Measurements from ENCODE around the gene LRIG3. TPM values are rescaled to one million over a fixed set of nuclear protein-coding genes. Genes with fewer than 3 reads are reported as not detected.

The LRIG3 gene
- total and polyA plus RNA-seq, 2 of the 4 experiments (the other 2 are of a cell fraction) = 26.4 to 71.2 TPM

- POLR2A ChIA-PET (ENCODE audit: unreplicated experiment) = no interaction called here
- H2BK20ac ChIP-seq (ENCODE audit: low read depth, low read length) = no peak overlapping the region
- in situ Hi-C loops (cut with MboI; ENCODE audit: low sequenced_read_pairs) (loop anchor here (10.0 kb wide), 1 partner anchor 170 kb away; no protein-coding TSS in a partner anchor), dilution Hi-C loops (cut with HindIII; ENCODE audit: low sequenced_read_pairs, unreplicated experiment) (no loop called here), intact Hi-C loops (cut with micrococcal nuclease) (no loop called here)
- no peak overlapping the region for H3K18ac ChIP-seq (ENCODE audit: low read depth, low read length)
- no peak overlapping the region for H2BK5ac ChIP-seq (ENCODE audit: low read depth, low read length, poor library complexity, severe bottlenecking)
- no peak overlapping the region for H3K9ac ChIP-seq (ENCODE audit: low read depth, low read length)
- H3K4me3 ChIP-seq (ENCODE audit: insufficient read depth, low read depth, low read length) = no peak overlapping the region
- H2BK15ac ChIP-seq (ENCODE audit: low read depth, low read length) = no peak overlapping the region
- H2BK120ac ChIP-seq (ENCODE audit: low read depth, low read length) = no peak overlapping the region
- H3K79me1 ChIP-seq (ENCODE audit: low read depth in 1 of 2, low read length in 2 of 2) = peaks cover 21 to 40% of the 10 kb centered on the region in 2 experiments
- H2AFZ ChIP-seq (replicated peaks; ENCODE audit: low read length, poor library complexity) = no peak overlapping the region
- H3K9me1 ChIP-seq (ENCODE audit: insufficient read depth, low read length) = peaks cover 2% of the 10 kb centered on the region; the same call in 1 of the 2 replicates
- H4K91ac ChIP-seq (ENCODE audit: insufficient read depth, low read depth, low read length) = no peak overlapping the region
- no peak for TF ChIP-seq SMC3 (IDR thresholded peaks at IDR 0.05; ENCODE audit: low read depth, low read length)
- no peak for TF ChIP-seq NFE2L2 (IDR thresholded peaks at IDR 0.05; ENCODE audit: low read depth, low read length)
- TF ChIP-seq MAFK (IDR thresholded peaks at IDR 0.05; ENCODE audit: low read depth, low read length) = no peak
- TF ChIP-seq RAD21 (IDR thresholded peaks at IDR 0.05; ENCODE audit: low read length) = no peak
- TF ChIP-seq POLR2A (IDR thresholded peaks at IDR 0.05; ENCODE audit: low read depth, low read length) = no peak
- TF ChIP-seq CEBPB (IDR thresholded peaks at IDR 0.05; ENCODE audit: low read depth, low read length) = no peak
- no peak for TF ChIP-seq USF2 (IDR thresholded peaks at IDR 0.05; ENCODE audit: low read depth, low read length)
- TF ChIP-seq ELK1 (IDR thresholded peaks at IDR 0.05; ENCODE audit: borderline replicate concordance, low read depth, low read length) = no peak
- no peak for TF ChIP-seq BHLHE40 (IDR thresholded peaks at IDR 0.05; ENCODE audit: low read depth, low read length)
- TF ChIP-seq RCOR1 (IDR thresholded peaks at IDR 0.05; ENCODE audit: insufficient replicate concordance, low read length) = no peak
- no peak for TF ChIP-seq MXI1 (IDR thresholded peaks at IDR 0.05; ENCODE audit: borderline replicate concordance, low read depth, low read length)
- TF ChIP-seq CTCF (conservative IDR thresholded peaks at IDR 0.05; ENCODE audit: low read depth, low read length) = no peak
- no peak for TF ChIP-seq CHD1 (IDR thresholded peaks at IDR 0.05; ENCODE audit: low read depth, low read length)
- peaks cover 18% of the 10 kb centered on the region for H3K36me3 ChIP-seq (ENCODE audit: control insufficient read depth, insufficient read depth, low read length)
- H3K14ac ChIP-seq (replicated peaks; ENCODE audit: low read depth, low read length) = no peak overlapping the region
- no peak overlapping the region for H2AK5ac ChIP-seq (ENCODE audit: low read depth, low read length)
- no peak overlapping the region for H3K56ac ChIP-seq (ENCODE audit: extremely low read depth, insufficient read depth, low read length)
- H4K5ac ChIP-seq (ENCODE audit: low read depth, low read length) = no peak overlapping the region
- H4K8ac ChIP-seq (ENCODE audit: low read depth in 2 of 2, low read length in 2 of 2) = no peak overlapping the region
- 0 out of 2 replicates have a peak overlapping the region, but pooled peaks have one; percentile 16 for H3K23ac ChIP-seq (ENCODE audit: low read depth, low read length)
- no peak overlapping the region for H3K4ac ChIP-seq (ENCODE audit: low read depth, low read length)
- H3K9me3 ChIP-seq (ENCODE audit: control insufficient read depth, insufficient read depth, low read length) = no peaks in the 10 kb centered on the region
- CTCF ChIA-PET = interaction anchor here (2.0 kb wide), 1 partner anchor 375 kb away, joined by 4 read pairs; no protein-coding TSS in a partner anchor
- no TSS peak for BruUV-seq (replicated peaks)
- no peak for ATAC-seq (ENCODE audit: low read depth)
- H4K20me1 ChIP-seq (ENCODE audit: insufficient read depth, low read length) = peaks cover 4% of the 10 kb centered on the region; the same call in 1 of the 2 replicates
- H3K27ac ChIP-seq (ENCODE audit: insufficient read depth, low read length) = no peak overlapping the region
- H3K27me3 ChIP-seq (ENCODE audit: control insufficient read depth, insufficient read depth, low read length) = no peaks in the 10 kb centered on the region
- no CpG with 5 or more reads among the region's 2 CpGs for WGBS, 2 experiments (ENCODE audit: extremely low coverage in 2 of 2, insufficient read length in 1 of 2)
- H3K4me2 ChIP-seq (ENCODE audit: low read depth, low read length) = no peak overlapping the region; the same call in 1 of the 2 replicates
- H2AK9ac ChIP-seq (replicated peaks; ENCODE audit: low read depth, low read length, poor library complexity) = no peak overlapping the region
- no peak for DNase-seq
- peaks cover 2% of the 10 kb centered on the region for H3K4me1 ChIP-seq (ENCODE audit: control insufficient read depth, insufficient read depth, low read length)
Measured at GRCh38 chr12:58914457-58914856, 5.8 kb downstream of the LRIG3 start.
